H9 (cell line): ENCODE results near the gene TTC28. TPM values are rescaled to one million over a fixed set of nuclear protein-coding genes. Genes with fewer than 3 reads are reported as not detected.

Experiments
- DNase-seq: peaks from one replicate; pipeline ENCODE4 v3.0.0-alpha.2; 2017
- H2AFZ ChIP-seq: one replicate; pipeline ENCODE4 v1.6.1; 2013; ENCODE audit warnings: mild to moderate bottlenecking, low read length, control low read depth, moderate library complexity
- H2AK5ac ChIP-seq: 2 replicates; pipeline ENCODE4 v1.6.1; 2013; ENCODE audit warnings: low read length, control low read depth, mixed read lengths; ENCODE audit not compliant: insufficient read length
- H2BK120ac ChIP-seq: one replicate; pipeline ENCODE4 v1.6.1; 2013; ENCODE audit warnings: low read depth, mild to moderate bottlenecking, low read length, control low read depth, inconsistent platforms; ENCODE audit not compliant: poor library complexity, severe bottlenecking
- H2BK12ac ChIP-seq: 2 replicates; pipeline ENCODE4 v1.6.1; 2013; ENCODE audit warnings: low read length, control low read depth, mixed read lengths, low read depth; ENCODE audit not compliant: insufficient read length
- H2BK15ac ChIP-seq: 2 replicates; pipeline ENCODE4 v1.6.1; 2013; ENCODE audit warnings: low read depth, low read length, control low read depth
- H2BK20ac ChIP-seq: one replicate; pipeline ENCODE4 v1.6.1; 2013; ENCODE audit warnings: low read depth, mild to moderate bottlenecking, low read length, control low read depth, inconsistent platforms; ENCODE audit not compliant: poor library complexity, severe bottlenecking
- H2BK5ac ChIP-seq: 2 replicates; pipeline ENCODE4 v1.6.1; 2013; ENCODE audit warnings: low read length, control low read depth, mixed read lengths; ENCODE audit not compliant: insufficient read length
- H3K14ac ChIP-seq: 2 replicates; pipeline ENCODE4 v1.6.1; 2013; ENCODE audit warnings: low read length, control low read depth; ENCODE audit not compliant: insufficient read depth
- H3K18ac ChIP-seq: 2 replicates; pipeline ENCODE4 v1.6.1; 2013; ENCODE audit warnings: low read depth, mild to moderate bottlenecking, mixed read lengths, low read length, control low read depth; ENCODE audit not compliant: insufficient read length
- H3K23ac ChIP-seq: 2 replicates; pipeline ENCODE4 v1.6.1; 2013; ENCODE audit warnings: low read length, control low read depth, mixed read lengths, low read depth; ENCODE audit not compliant: insufficient read length
- H3K23me2 ChIP-seq: 2 replicates; pipeline ENCODE4 v1.6.1; 2013; ENCODE audit warnings: low read depth, mild to moderate bottlenecking, mixed read lengths, low read length, control low read depth; ENCODE audit not compliant: insufficient read length, poor library complexity, severe bottlenecking
- H3K27ac ChIP-seq: 2 replicates; pipeline ENCODE4 v1.5.1; 2013; ENCODE audit warnings: low read length, control low read depth, mixed read lengths, low read depth; ENCODE audit not compliant: insufficient read length
- H3K27me3 ChIP-seq: 2 replicates; pipeline ENCODE4 v1.6.1; 2013; ENCODE audit warnings: low read length, control low read depth, inconsistent platforms; ENCODE audit not compliant: insufficient read depth
- H3K4ac ChIP-seq: 2 replicates; pipeline ENCODE4 v1.6.1; 2013; ENCODE audit warnings: low read depth, mild to moderate bottlenecking, control low read depth, inconsistent platforms, low read length, moderate library complexity
- H3K4me1 ChIP-seq: 2 replicates; pipeline ENCODE4 v1.6.1; 2013; ENCODE audit warnings: low read length, control low read depth, inconsistent platforms; ENCODE audit not compliant: insufficient read depth
- H3K4me2 ChIP-seq: 2 replicates; pipeline ENCODE4 v1.6.1; 2013; ENCODE audit warnings: low read length, control low read depth, mixed read lengths; ENCODE audit not compliant: insufficient read length, insufficient read depth
- H3K56ac ChIP-seq: 2 replicates; pipeline ENCODE4 v1.6.1; 2013; ENCODE audit warnings: low read depth, mild to moderate bottlenecking, mixed read lengths, low read length, control low read depth; ENCODE audit not compliant: insufficient read length
- H3K79me1 ChIP-seq: 2 replicates; pipeline ENCODE4 v1.6.1; 2013; ENCODE audit warnings: low read depth, mild to moderate bottlenecking, moderate library complexity, low read length, control low read depth, inconsistent platforms; ENCODE audit not compliant: insufficient read depth, poor library complexity, severe bottlenecking
- H3K79me2 ChIP-seq: 2 replicates; pipeline ENCODE4 v1.6.1; 2013; ENCODE audit warnings: low read length, control low read depth, inconsistent platforms; ENCODE audit not compliant: insufficient read depth
- H3K9ac ChIP-seq: 2 replicates; pipeline ENCODE4 v1.6.1; 2013; ENCODE audit warnings: low read length, control low read depth, mixed read lengths; ENCODE audit not compliant: insufficient read length; ENCODE audit errors: extremely low read depth
- H3K9me3 ChIP-seq: one replicate; pipeline ENCODE4 v1.6.1; 2013; ENCODE audit warnings: low read depth, low read length, inconsistent platforms; ENCODE audit not compliant: control insufficient read depth
- H3T11ph ChIP-seq: one replicate; pipeline ENCODE4 v1.6.1; 2013; ENCODE audit warnings: mild to moderate bottlenecking, low read length, control low read depth, inconsistent platforms
- H4K20me1 ChIP-seq: one replicate; pipeline ENCODE4 v1.6.1; 2013; ENCODE audit not compliant: control insufficient read depth, insufficient read length, insufficient read depth
- H4K5ac ChIP-seq: 2 replicates; pipeline ENCODE4 v1.6.1; 2013; ENCODE audit warnings: low read depth, mild to moderate bottlenecking, mixed read lengths, low read length, control low read depth; ENCODE audit not compliant: insufficient read length
- H4K8ac ChIP-seq: replicated peaks from 2 replicates; pipeline ENCODE4 v1.6.1; 2013; ENCODE audit warnings: low read length, control low read depth, mixed read lengths, low read depth; ENCODE audit not compliant: insufficient read length
- H4K91ac ChIP-seq: 2 replicates; pipeline ENCODE4 v1.6.1; 2013; ENCODE audit warnings: low read depth, mild to moderate bottlenecking, moderate library complexity, mixed read lengths, low read length, control low read depth; ENCODE audit not compliant: insufficient read length
- H3K27ac Mint-ChIP-seq, 3 experiments: 2 replicates in 2 of 3; 3 replicates in 1 of 3; pipeline ENCODE4 v1.8.0; 2020 to 2021; ENCODE audit warnings: mixed read lengths in 3 of 3, mild to moderate bottlenecking in 1 of 3, moderate library complexity in 1 of 3
- H3K27me3 Mint-ChIP-seq: 2 replicates; pipeline ENCODE4 v1.8.0; 2021; ENCODE audit warnings: low read depth, mild to moderate bottlenecking, moderate library complexity, mixed read lengths
- H3K36me3 Mint-ChIP-seq, 3 experiments: 2 replicates in 2 of 3; 3 replicates in 1 of 3; pipeline ENCODE4 v1.8.0; 2020 to 2021; ENCODE audit warnings: low read depth in 3 of 3, mixed read lengths in 3 of 3; ENCODE audit not compliant: insufficient read depth in 1 of 3
- H3K4me1 Mint-ChIP-seq, 2 experiments: 2 replicates each; pipeline ENCODE4 v1.8.0; 2020; ENCODE audit warnings: mixed read lengths in 2 of 2
- H3K4me3 Mint-ChIP-seq, 2 experiments: 2 replicates in 1 of 2; 3 replicates in 1 of 2; pipeline ENCODE4 v1.8.0; 2020 to 2021; ENCODE audit warnings: mild to moderate bottlenecking in 2 of 2, mixed read lengths in 2 of 2, moderate library complexity in 1 of 2
- H3K9me3 Mint-ChIP-seq, 2 experiments: 2 replicates in 1 of 2; 3 replicates in 1 of 2; pipeline ENCODE4 v1.8.0; 2020; ENCODE audit warnings: mild to moderate bottlenecking in 2 of 2, mixed read lengths in 2 of 2, moderate library complexity in 1 of 2
- WGBS: extraction: QIAGEN DNeasy Blood & Tissue Kit; methylation state at CpG from one replicate; pipeline ENCODE4 v1.1.7; 2013; ENCODE audit warnings: missing lambda C conversion rate, low lambda C conversion rate, mixed read lengths; ENCODE audit not compliant: insufficient read length; ENCODE audit errors: extremely low coverage; 5-methylcytosine and 5-hydroxymethylcytosine counted together
- total RNA-seq: library from RNA; stranded (reverse); gene quantifications from 2 replicates; pipeline ENCODE4 v1.2.1, GENCODE V29; 2021
- TF ChIP-seq, protein P1 (sequence below): fragments of 200-600 bp; sonication (generic); conservative IDR thresholded peaks from 3 replicates; pipeline ENCODE4 v1.8.0; 2021; ENCODE audit warnings: antibody characterized with exemption, mild to moderate bottlenecking

The TTC28 gene
- total RNA-seq, 1 experiment from 2014 or later, result 13.6 TPM

DNA sequence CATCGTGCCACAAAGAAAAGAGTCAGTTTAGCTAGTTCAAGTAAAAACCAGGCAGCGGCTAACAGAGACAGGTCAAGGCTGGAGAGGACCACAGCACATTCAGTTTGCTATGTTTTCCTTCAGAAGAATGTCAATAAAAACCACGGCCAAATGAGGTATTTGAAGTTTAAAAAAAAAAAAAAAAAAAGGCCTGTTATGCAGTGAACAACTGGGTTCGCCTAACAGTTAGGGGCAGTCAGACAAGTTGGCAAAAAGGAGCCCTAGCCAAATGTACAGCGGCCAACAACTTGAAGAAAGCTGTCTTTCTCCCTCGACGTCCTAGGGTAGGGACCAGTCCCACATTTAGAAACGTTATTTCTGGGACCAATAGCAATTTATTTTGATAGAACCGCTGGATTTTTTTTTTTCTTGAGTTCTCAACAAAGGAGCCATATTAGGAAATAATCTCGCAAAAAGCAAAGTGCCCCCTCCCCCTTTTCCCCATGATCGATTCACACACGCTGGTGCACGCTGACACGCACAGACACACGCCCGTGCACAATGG, 237.8 kb downstream of the TTC28 start:
- H3K79me1 ChIP-seq, result no peaks in the 10 kb centered on the region
- H4K8ac ChIP-seq, result no peak overlapping the region
- TF ChIP-seq, protein P1, sequence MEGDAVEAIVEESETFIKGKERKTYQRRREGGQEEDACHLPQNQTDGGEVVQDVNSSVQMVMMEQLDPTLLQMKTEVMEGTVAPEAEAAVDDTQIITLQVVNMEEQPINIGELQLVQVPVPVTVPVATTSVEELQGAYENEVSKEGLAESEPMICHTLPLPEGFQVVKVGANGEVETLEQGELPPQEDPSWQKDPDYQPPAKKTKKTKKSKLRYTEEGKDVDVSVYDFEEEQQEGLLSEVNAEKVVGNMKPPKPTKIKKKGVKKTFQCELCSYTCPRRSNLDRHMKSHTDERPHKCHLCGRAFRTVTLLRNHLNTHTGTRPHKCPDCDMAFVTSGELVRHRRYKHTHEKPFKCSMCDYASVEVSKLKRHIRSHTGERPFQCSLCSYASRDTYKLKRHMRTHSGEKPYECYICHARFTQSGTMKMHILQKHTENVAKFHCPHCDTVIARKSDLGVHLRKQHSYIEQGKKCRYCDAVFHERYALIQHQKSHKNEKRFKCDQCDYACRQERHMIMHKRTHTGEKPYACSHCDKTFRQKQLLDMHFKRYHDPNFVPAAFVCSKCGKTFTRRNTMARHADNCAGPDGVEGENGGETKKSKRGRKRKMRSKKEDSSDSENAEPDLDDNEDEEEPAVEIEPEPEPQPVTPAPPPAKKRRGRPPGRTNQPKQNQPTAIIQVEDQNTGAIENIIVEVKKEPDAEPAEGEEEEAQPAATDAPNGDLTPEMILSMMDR, result no peak
- H3K79me2 ChIP-seq, result no peaks in the 10 kb centered on the region
- peaks cover 10% of the 10 kb centered on the region for H3K23me2 ChIP-seq
- no peak overlapping the region for H2BK20ac ChIP-seq
- H4K20me1 ChIP-seq, result no peaks in the 10 kb centered on the region
- DNase-seq, result no peak
- H3K27ac ChIP-seq, result no peak overlapping the region
- H3K14ac ChIP-seq, result peak overlapping the region; percentile 80
- H3K36me3 Mint-ChIP-seq, result no peaks in the 10 kb centered on the region
- H2BK15ac ChIP-seq, result no peak overlapping the region
- WGBS, result no CpG with 5 or more reads among the region's 16 CpGs
- H3K4me1 Mint-ChIP-seq, result peaks cover 12 to 14% of the 10 kb centered on the region in 2 experiments
- no peak overlapping the region for H2AFZ ChIP-seq
- H3K4me1 ChIP-seq, result no peaks in the 10 kb centered on the region
- no peak overlapping the region for H2BK120ac ChIP-seq
- H3K9me3 Mint-ChIP-seq, result no peaks in the 10 kb centered on the region
- no peaks in the 10 kb centered on the region for H3K9me3 ChIP-seq
- no peak overlapping the region for H3K4ac ChIP-seq
- H3K27ac Mint-ChIP-seq, result peak overlapping the region in 1 of 3 experiments; percentile 50; a peak in 1 of 7 replicates
- H3K4me2 ChIP-seq, result peak overlapping the region; percentile 94
- H3K4me3 Mint-ChIP-seq, result peak overlapping the region; percentile 73 to 80
- no peak overlapping the region for H2AK5ac ChIP-seq
- H3K23ac ChIP-seq, result no peak overlapping the region
- no peak overlapping the region for H2BK5ac ChIP-seq
- no peak overlapping the region for H3K56ac ChIP-seq
- H4K5ac ChIP-seq, result no peak overlapping the region
- no peaks in the 10 kb centered on the region for H3K27me3 Mint-ChIP-seq
- no peaks in the 10 kb centered on the region for H3K27me3 ChIP-seq
- H4K91ac ChIP-seq, result no peak overlapping the region
- peak overlapping the region; percentile 73 for H3K9ac ChIP-seq
- no peak overlapping the region for H3T11ph ChIP-seq
- H3K18ac ChIP-seq, result peak overlapping the region; percentile 81
- no peak overlapping the region for H2BK12ac ChIP-seq
